GM12875 (cell line): Measurements from ENCODE around the gene C16orf96.

Experiments
- H3K4me3 ChIP-seq: one replicate; pipeline ENCODE4 v1.5.1; 2011; ENCODE audit warnings: low read depth, low read length, control low read depth
- CTCF ChIP-seq: IDR thresholded peaks from 2 replicates; pipeline ENCODE4 v1.5.1; 2011; ENCODE audit warnings: low read depth, mild to moderate bottlenecking, control low read depth, inconsistent platforms, low read length, moderate library complexity, borderline replicate concordance; ENCODE audit not compliant: insufficient read depth

The C16orf96 gene

DNA sequence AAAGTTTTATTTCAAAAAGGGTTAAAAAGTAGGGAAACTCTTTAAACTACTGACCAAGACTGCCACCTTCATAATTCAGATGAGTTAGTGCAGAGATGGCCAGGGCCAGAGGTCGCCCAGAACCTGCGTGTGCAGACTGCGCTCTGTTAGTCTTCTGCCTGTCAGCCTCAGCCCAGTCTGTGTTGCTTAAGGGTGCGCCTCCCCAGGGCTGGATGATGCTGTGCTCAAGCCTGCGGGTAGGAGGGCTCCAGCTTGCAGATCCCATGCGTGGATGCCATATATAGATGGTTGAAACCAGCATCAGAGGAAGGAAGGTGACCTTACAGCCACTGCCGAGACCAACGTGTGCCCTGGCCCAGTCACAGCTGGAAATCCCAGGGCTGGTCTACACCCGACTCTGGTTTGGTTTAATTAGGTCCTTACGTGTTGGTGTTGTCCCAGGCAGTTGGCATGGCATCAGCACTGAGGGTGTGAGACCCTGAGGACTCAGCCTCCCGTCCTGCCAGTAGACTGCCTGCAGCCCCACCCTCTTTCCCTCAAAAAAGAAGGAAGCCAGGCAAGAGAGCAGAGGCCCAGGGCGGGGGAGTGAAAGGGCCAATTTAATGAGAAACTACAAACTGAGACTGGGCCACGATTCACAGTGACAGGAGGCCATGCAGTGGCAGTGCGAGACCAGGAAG is 45.3 kb upstream of the C16orf96 start:
- TF ChIP-seq CTCF, result no peak
- no peak overlapping the region for H3K4me3 ChIP-seq

DNA sequence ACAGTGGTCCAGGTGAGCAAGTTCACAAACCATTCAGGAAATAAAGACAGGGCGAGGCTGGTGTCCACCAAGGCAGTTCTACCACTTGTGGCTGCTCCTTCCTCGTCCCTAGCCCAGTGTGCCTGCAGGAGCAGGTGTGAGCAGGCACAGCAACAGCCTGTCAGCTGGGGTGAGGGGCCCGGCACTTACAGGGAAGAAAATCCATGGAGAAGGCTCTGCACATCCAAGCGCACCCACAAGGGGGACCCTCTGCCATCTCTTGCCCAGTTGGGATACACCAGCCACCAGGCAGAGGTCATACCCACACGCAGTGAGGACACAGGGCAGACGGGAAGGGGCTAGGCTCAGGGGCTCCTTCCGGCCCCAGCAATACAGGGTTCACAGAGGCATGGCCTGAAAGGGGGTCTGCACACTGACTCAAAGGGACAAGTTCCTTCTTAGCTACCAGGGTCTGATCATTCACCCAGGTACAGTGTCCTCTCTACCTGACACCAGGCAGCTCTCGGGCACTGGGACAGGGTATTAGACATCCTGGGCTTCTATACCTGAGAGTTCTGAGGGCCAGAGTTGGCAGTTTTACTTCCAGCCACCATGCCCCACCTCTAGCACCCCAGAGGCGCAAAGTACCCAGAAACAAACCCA is 44.6 kb upstream of the C16orf96 start:
- no peak overlapping the region for H3K4me3 ChIP-seq
- peak; percentile 40; the same call in 1 of the 2 replicates for TF ChIP-seq CTCF

GRCh38 chr16:4512473-4512872 is 43.7 kb upstream of the C16orf96 start:
- TF ChIP-seq CTCF, result no peak
- H3K4me3 ChIP-seq, result no peak overlapping the region

- H3K4me3 ChIP-seq, result no peak overlapping the region
These were observed 42.9 kb upstream of the C16orf96 start for GRCh38 chr16:4513086-4513860.

DNA sequence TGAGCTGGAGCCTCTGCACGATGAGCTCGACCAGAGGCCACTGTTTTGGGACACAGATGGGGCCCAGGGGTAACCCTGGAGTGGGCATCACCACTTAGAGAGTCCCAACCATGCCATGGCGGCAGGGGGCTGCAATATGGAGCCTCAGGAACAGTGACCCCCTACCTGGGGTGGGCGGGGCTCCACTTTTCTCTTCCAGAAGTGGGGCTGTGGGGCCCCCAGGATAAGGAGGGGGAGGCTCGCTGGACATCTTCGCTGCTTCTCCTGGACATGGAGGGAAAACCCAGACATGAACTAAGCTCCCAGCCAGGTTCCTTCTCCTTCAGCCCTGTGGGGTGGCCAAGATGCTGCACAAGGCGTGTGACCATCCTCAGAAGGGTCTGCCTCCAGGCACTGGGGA is 42.3 kb upstream of the C16orf96 start:
- TF ChIP-seq CTCF, result no peak
- no peak overlapping the region for H3K4me3 ChIP-seq

More at GRCh38 chr16:4513086-4513860, 42.9 kb upstream of the C16orf96 start:
- TF ChIP-seq CTCF, result no peak

- no peak for TF ChIP-seq CTCF
- no peak overlapping the region for H3K4me3 ChIP-seq
These were observed 41.5 kb upstream of the C16orf96 start for GRCh38 chr16:4514606-4515005.
